Astrocyte of the cerebellum (primary cell): ENCODE data around the gene RPS15.

Source experiments
- DNase-seq: peaks from one replicate; pipeline ENCODE4 v3.0.0-alpha.2; 2011; ENCODE audit warnings: low read depth
- H3K4me3 ChIP-seq: 2 replicates; pipeline ENCODE4 v1.5.1; 2011; ENCODE audit warnings: mild to moderate bottlenecking, low read depth, low read length, moderate library complexity
- in situ Hi-C: cut with HindIII; loops from 2 replicates; pipeline ENCODE4 v1.10.0; 2017; ENCODE audit warnings: low sequenced_read_pairs
- TF ChIP-seq, protein P1 (sequence below): IDR thresholded peaks from 2 replicates; pipeline ENCODE4 v1.5.1; 2012; ENCODE audit warnings: low read length, low read depth, moderate library complexity, mild to moderate bottlenecking; ENCODE audit errors: missing control alignments

RPS15 gene

GRCh38 chr19:1420590-1420989 is 17.6 kb upstream of the RPS15 start:
- DNase-seq = no peak
- no peak overlapping the region for H3K4me3 ChIP-seq
- TF ChIP-seq, protein P1, sequence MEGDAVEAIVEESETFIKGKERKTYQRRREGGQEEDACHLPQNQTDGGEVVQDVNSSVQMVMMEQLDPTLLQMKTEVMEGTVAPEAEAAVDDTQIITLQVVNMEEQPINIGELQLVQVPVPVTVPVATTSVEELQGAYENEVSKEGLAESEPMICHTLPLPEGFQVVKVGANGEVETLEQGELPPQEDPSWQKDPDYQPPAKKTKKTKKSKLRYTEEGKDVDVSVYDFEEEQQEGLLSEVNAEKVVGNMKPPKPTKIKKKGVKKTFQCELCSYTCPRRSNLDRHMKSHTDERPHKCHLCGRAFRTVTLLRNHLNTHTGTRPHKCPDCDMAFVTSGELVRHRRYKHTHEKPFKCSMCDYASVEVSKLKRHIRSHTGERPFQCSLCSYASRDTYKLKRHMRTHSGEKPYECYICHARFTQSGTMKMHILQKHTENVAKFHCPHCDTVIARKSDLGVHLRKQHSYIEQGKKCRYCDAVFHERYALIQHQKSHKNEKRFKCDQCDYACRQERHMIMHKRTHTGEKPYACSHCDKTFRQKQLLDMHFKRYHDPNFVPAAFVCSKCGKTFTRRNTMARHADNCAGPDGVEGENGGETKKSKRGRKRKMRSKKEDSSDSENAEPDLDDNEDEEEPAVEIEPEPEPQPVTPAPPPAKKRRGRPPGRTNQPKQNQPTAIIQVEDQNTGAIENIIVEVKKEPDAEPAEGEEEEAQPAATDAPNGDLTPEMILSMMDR = no peak
- in situ Hi-C loops = no loop called here

GRCh38 chr19:1421218-1421957 is 16.8 kb upstream of the RPS15 start:
- DNase-seq = no peak
- TF ChIP-seq, protein P1 = no peak
- no peak overlapping the region for H3K4me3 ChIP-seq
- in situ Hi-C loops = no loop called here

GRCh38 chr19:1421958-1422305 is 16.3 kb upstream of the RPS15 start:
- DNase-seq = no peak
- in situ Hi-C loops = no loop called here
- TF ChIP-seq, protein P1 = no peak
- H3K4me3 ChIP-seq = no peak overlapping the region

DNA sequence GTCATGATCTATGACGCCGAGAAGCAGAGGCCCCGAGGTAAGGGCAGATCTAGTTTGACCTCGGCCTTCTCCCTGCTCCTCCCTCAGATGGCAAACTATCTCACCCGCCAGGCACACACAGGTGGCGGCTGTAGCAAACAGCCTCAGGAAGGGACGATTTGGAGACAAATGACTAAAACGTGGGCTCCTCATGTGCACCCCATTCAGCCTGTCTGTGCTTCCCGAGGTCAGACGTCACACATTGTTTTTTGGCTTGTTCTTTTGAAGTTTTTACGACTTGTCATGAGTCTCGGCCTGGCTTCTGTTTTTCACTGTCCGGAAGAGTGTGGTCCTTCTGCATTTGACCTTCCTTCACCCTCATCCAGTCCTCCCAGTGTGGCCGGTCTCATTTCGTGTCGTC is 15.8 kb upstream of the RPS15 start:
- TF ChIP-seq, protein P1 = no peak
- in situ Hi-C loops = no loop called here
- no peak for DNase-seq
- H3K4me3 ChIP-seq = no peak overlapping the region

DNA sequence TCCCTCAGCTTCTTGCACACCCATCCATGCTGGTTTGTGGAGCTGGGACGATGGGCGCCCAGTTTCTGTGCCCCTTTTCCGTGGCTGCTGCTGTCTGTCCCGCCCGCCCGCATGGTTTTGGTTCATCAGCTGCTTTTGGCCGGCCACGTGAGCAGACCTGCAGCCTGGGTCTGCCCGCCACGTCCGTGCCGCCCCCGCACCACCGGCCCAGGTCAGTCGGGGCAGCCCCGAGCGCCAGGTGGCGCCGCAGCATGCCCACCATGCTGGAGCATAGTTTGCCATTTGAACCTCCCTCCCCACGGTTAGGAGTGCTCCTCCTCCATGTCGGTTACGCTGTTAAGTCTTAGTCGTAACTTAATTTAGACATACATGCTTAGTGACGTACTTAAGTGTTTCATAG is 15.3 kb upstream of the RPS15 start:
- TF ChIP-seq, protein P1 = no peak
- in situ Hi-C loops = no loop called here
- H3K4me3 ChIP-seq = no peak overlapping the region
- DNase-seq = no peak

- H3K4me3 ChIP-seq = no peak overlapping the region
- in situ Hi-C loops = no loop called here
- TF ChIP-seq, protein P1 = no peak
- DNase-seq = no peak
Measured at GRCh38 chr19:1423436-1424191, 14.6 kb upstream of the RPS15 start.
